ENCODE measurements around the gene PRR22.

- TF ChIP-seq, protein P1, sequence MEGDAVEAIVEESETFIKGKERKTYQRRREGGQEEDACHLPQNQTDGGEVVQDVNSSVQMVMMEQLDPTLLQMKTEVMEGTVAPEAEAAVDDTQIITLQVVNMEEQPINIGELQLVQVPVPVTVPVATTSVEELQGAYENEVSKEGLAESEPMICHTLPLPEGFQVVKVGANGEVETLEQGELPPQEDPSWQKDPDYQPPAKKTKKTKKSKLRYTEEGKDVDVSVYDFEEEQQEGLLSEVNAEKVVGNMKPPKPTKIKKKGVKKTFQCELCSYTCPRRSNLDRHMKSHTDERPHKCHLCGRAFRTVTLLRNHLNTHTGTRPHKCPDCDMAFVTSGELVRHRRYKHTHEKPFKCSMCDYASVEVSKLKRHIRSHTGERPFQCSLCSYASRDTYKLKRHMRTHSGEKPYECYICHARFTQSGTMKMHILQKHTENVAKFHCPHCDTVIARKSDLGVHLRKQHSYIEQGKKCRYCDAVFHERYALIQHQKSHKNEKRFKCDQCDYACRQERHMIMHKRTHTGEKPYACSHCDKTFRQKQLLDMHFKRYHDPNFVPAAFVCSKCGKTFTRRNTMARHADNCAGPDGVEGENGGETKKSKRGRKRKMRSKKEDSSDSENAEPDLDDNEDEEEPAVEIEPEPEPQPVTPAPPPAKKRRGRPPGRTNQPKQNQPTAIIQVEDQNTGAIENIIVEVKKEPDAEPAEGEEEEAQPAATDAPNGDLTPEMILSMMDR (IDR thresholded peaks at IDR 0.05; ENCODE audit: low read depth, low read length), result no peak
- TF ChIP-seq MYC (IDR thresholded peaks at IDR 0.05; ENCODE audit: low read depth, low read length) (no peak), POLR2A (IDR thresholded peaks at IDR 0.05; ENCODE audit: extremely low read depth, insufficient read length) (no peak), MAX (IDR thresholded peaks at IDR 0.05; ENCODE audit: low read depth, low read length) (no peak)
Measured at GRCh38 chr19:5789351-5789761, 4.8 kb upstream of the PRR22 start.
